ENCODE results near the gene PNPLA3.

PNPLA3 gene

GRCh38 chr22:43923191-43923590 lies 414 bp upstream of the PNPLA3 start:
- peaks cover 5 to 10% of the 10 kb centered on the region in 2 donors for H3K27me3 ChIP-seq (ENCODE audit: control insufficient read depth in 2 of 2, insufficient read depth in 2 of 2, low read length in 2 of 2)
- H3K9me3 ChIP-seq (ENCODE audit: control insufficient read depth in 2 of 2, low read length in 2 of 2): no peaks in the 10 kb centered on the region
- H3K9ac ChIP-seq (ENCODE audit: low read depth in 1 of 2, low read length in 2 of 2): no peak overlapping the region
- H3K27ac ChIP-seq (ENCODE audit: low read depth in 2 of 2, low read length in 2 of 2): no peak overlapping the region
- no peaks in the 10 kb centered on the region for H3K4me1 ChIP-seq (ENCODE audit: control insufficient read depth in 2 of 2, insufficient read depth in 2 of 2, low read length in 2 of 2)
- peak overlapping the region; percentile 26 to 56 for H3K4me3 ChIP-seq (ENCODE audit: low read length in 2 of 2)
- no peaks in the 10 kb centered on the region for H3K36me3 ChIP-seq (ENCODE audit: control insufficient read depth in 2 of 2, insufficient read depth in 2 of 2, low read length in 2 of 2)

DNA sequence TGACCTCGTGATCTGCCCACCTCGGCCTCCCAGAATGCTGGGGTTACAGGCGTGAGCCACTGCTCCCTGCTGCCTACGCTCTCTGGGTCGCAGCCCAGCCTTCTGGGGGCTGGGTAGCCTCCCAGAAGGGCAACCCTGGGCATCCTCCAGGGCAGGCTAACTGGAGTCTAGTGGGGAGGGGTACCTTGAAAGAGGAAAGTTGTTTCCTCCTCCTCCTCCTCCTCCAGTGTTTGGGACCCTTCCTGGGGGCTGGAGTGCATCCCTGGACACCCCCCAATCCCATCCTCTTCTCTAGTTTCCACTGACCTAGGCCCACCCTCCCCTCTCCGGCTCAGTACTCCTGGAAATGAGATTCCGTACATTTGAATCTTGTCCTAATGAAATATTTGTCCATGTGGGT lies 1.3 kb downstream of the PNPLA3 start:
- H3K36me3 ChIP-seq (ENCODE audit: control insufficient read depth in 2 of 2, insufficient read depth in 2 of 2, low read length in 2 of 2): no peaks in the 10 kb centered on the region
- H3K4me1 ChIP-seq (ENCODE audit: control insufficient read depth in 2 of 2, insufficient read depth in 2 of 2, low read length in 2 of 2): no peaks in the 10 kb centered on the region
- H3K9me3 ChIP-seq (ENCODE audit: control insufficient read depth in 2 of 2, low read length in 2 of 2): no peaks in the 10 kb centered on the region
- no peak overlapping the region for H3K4me3 ChIP-seq (ENCODE audit: low read length in 2 of 2)
- H3K9ac ChIP-seq (ENCODE audit: low read depth in 1 of 2, low read length in 2 of 2): no peak overlapping the region
- H3K27ac ChIP-seq (ENCODE audit: low read depth in 2 of 2, low read length in 2 of 2): no peak overlapping the region
- peaks cover 5 to 10% of the 10 kb centered on the region in 2 donors for H3K27me3 ChIP-seq (ENCODE audit: control insufficient read depth in 2 of 2, insufficient read depth in 2 of 2, low read length in 2 of 2)

DNA sequence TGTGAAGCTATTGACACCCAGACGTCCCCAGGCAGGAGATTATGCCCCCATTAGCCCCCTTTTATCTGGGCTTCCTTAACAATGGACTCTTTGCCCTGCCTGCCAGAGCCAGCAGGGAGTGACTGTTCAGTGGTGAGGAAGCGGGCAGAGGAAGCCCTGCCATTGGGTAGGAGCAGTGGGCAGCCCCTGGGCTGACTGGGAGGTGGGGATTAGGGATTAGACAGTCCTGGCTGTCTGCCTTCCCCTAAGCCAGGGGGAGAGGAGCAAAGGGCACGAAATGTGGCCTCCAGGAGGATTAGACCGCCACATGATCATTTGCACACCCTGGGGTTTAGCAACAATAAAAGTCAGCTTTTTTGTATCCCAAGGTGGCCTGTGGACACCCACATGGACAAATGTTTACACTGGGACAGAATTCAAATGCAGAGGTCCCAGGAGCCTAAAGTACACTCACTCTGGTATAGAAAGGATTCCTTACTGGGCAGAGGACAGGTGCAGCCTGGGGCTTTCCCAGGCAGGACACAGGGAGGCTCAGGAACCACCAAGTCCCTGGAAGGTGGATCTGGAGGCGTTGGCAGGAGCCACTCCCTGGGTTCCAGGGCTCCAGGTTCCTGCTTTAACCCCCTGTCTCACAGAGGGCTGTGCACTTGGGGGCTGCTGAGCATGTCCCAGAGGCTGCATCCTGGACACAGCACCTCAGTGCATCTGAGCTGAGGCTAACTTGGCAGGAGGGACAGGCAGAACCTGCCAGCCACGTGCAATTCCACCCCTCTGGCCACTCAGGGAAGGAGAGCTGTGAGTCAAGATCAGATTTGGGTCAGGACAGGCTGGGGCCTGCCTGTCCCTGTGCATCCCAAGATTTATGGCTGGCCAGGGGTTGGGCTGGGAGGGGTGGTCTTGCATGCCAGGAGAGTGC lies 2.1 kb downstream of the PNPLA3 start:
- Histone ChIP-seq H3K4me1 (ENCODE audit: control insufficient read depth in 2 of 2, insufficient read depth in 2 of 2, low read length in 2 of 2) (no peaks in the 10 kb centered on the region), H3K9me3 (ENCODE audit: control insufficient read depth in 2 of 2, low read length in 2 of 2) (no peaks in the 10 kb centered on the region), H3K4me3 (ENCODE audit: low read length in 2 of 2) (no peak overlapping the region), H3K36me3 (ENCODE audit: control insufficient read depth in 2 of 2, insufficient read depth in 2 of 2, low read length in 2 of 2) (no peaks in the 10 kb centered on the region), H3K9ac (ENCODE audit: low read depth in 1 of 2, low read length in 2 of 2) (no peak overlapping the region), H3K27ac (ENCODE audit: low read depth in 2 of 2, low read length in 2 of 2) (no peak overlapping the region), H3K27me3 (ENCODE audit: control insufficient read depth in 2 of 2, insufficient read depth in 2 of 2, low read length in 2 of 2) (peaks cover 5 to 10% of the 10 kb centered on the region in 2 donors)

GRCh38 chr22:43926349-43926710 lies 2.7 kb downstream of the PNPLA3 start:
- no peaks in the 10 kb centered on the region for H3K36me3 ChIP-seq (ENCODE audit: control insufficient read depth in 2 of 2, insufficient read depth in 2 of 2, low read length in 2 of 2)
- H3K4me3 ChIP-seq (ENCODE audit: low read length in 2 of 2): no peak overlapping the region
- H3K27me3 ChIP-seq (ENCODE audit: control insufficient read depth in 2 of 2, insufficient read depth in 2 of 2, low read length in 2 of 2): peaks cover 5 to 8% of the 10 kb centered on the region in 2 donors
- H3K9me3 ChIP-seq (ENCODE audit: control insufficient read depth in 2 of 2, low read length in 2 of 2): no peaks in the 10 kb centered on the region
- no peak overlapping the region for H3K27ac ChIP-seq (ENCODE audit: low read depth in 2 of 2, low read length in 2 of 2)
- H3K9ac ChIP-seq (ENCODE audit: low read depth in 1 of 2, low read length in 2 of 2): no peak overlapping the region
- no peaks in the 10 kb centered on the region for H3K4me1 ChIP-seq (ENCODE audit: control insufficient read depth in 2 of 2, insufficient read depth in 2 of 2, low read length in 2 of 2)

GRCh38 chr22:43928468-43928867 lies 4.9 kb downstream of the PNPLA3 start:
- no peak overlapping the region for H3K4me3 ChIP-seq (ENCODE audit: low read length in 2 of 2)
- no peaks in the 10 kb centered on the region for H3K36me3 ChIP-seq (ENCODE audit: control insufficient read depth in 2 of 2, insufficient read depth in 2 of 2, low read length in 2 of 2)
- H3K27ac ChIP-seq (ENCODE audit: low read depth in 2 of 2, low read length in 2 of 2): no peak overlapping the region
- no peaks in the 10 kb centered on the region for H3K4me1 ChIP-seq (ENCODE audit: control insufficient read depth in 2 of 2, insufficient read depth in 2 of 2, low read length in 2 of 2)
- no peak overlapping the region for H3K9ac ChIP-seq (ENCODE audit: low read depth in 1 of 2, low read length in 2 of 2)
- H3K27me3 ChIP-seq (ENCODE audit: control insufficient read depth in 2 of 2, insufficient read depth in 2 of 2, low read length in 2 of 2): peaks cover 5 to 8% of the 10 kb centered on the region in 2 donors
- H3K9me3 ChIP-seq (ENCODE audit: control insufficient read depth in 2 of 2, low read length in 2 of 2): no peaks in the 10 kb centered on the region

- Histone ChIP-seq H3K36me3 (ENCODE audit: control insufficient read depth in 2 of 2, insufficient read depth in 2 of 2, low read length in 2 of 2) (no peaks in the 10 kb centered on the region), H3K4me1 (ENCODE audit: control insufficient read depth in 2 of 2, insufficient read depth in 2 of 2, low read length in 2 of 2) (no peaks in the 10 kb centered on the region), H3K4me3 (ENCODE audit: low read length in 2 of 2) (no peak overlapping the region), H3K27ac (ENCODE audit: low read depth in 2 of 2, low read length in 2 of 2) (no peak overlapping the region), H3K9ac (ENCODE audit: low read depth in 1 of 2, low read length in 2 of 2) (no peak overlapping the region), H3K9me3 (ENCODE audit: control insufficient read depth in 2 of 2, low read length in 2 of 2) (no peaks in the 10 kb centered on the region), H3K27me3 (ENCODE audit: control insufficient read depth in 2 of 2, insufficient read depth in 2 of 2, low read length in 2 of 2) (peaks cover 5 to 8% of the 10 kb centered on the region in 2 donors)
These were observed 5.3 kb downstream of the PNPLA3 start for GRCh38 chr22:43928908-43929307.

DNA sequence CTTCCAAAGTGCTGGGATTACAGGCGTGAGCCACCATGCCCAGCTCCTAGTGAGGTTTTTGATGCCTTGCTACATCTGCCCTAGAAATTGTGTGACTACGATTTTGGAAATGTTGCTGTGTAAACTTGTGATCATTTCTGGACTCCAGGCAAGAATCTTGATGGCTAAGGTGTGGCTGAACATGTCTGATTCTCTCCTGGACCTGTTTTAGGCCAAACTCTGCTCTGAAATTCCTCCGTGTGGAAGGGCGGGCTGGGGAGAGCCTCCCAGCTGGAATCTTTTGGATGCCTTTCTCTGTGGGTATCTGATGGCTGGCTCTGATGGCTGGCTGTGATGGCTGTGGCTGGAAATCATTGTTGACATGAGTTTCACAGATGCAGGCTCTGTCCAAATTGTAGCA lies 8.2 kb downstream of the PNPLA3 start:
- H3K36me3 ChIP-seq (ENCODE audit: control insufficient read depth in 2 of 2, insufficient read depth in 2 of 2, low read length in 2 of 2): no peaks in the 10 kb centered on the region
- no peak overlapping the region for H3K4me3 ChIP-seq (ENCODE audit: low read length in 2 of 2)
- H3K27ac ChIP-seq (ENCODE audit: low read depth in 2 of 2, low read length in 2 of 2): no peak overlapping the region
- no peaks in the 10 kb centered on the region for H3K4me1 ChIP-seq (ENCODE audit: control insufficient read depth in 2 of 2, insufficient read depth in 2 of 2, low read length in 2 of 2)
- no peaks in the 10 kb centered on the region for H3K27me3 ChIP-seq (ENCODE audit: control insufficient read depth in 2 of 2, insufficient read depth in 2 of 2, low read length in 2 of 2)
- no peaks in the 10 kb centered on the region for H3K9me3 ChIP-seq (ENCODE audit: control insufficient read depth in 2 of 2, low read length in 2 of 2)
- H3K9ac ChIP-seq (ENCODE audit: low read depth in 1 of 2, low read length in 2 of 2): no peak overlapping the region

- no peaks in the 10 kb centered on the region for H3K9me3 ChIP-seq (ENCODE audit: control insufficient read depth in 2 of 2, low read length in 2 of 2)
- H3K36me3 ChIP-seq (ENCODE audit: control insufficient read depth in 2 of 2, insufficient read depth in 2 of 2, low read length in 2 of 2): no peaks in the 10 kb centered on the region
- H3K27ac ChIP-seq (ENCODE audit: low read depth in 2 of 2, low read length in 2 of 2): no peak overlapping the region
- H3K27me3 ChIP-seq (ENCODE audit: control insufficient read depth in 2 of 2, insufficient read depth in 2 of 2, low read length in 2 of 2): peaks cover 0 to 4% of the 10 kb centered on the region in 2 donors
- H3K9ac ChIP-seq (ENCODE audit: low read depth in 1 of 2, low read length in 2 of 2): no peak overlapping the region
- no peaks in the 10 kb centered on the region for H3K4me1 ChIP-seq (ENCODE audit: control insufficient read depth in 2 of 2, insufficient read depth in 2 of 2, low read length in 2 of 2)
- H3K4me3 ChIP-seq (ENCODE audit: low read length in 2 of 2): no peak overlapping the region
These were observed 17.8 kb downstream of the PNPLA3 start for GRCh38 chr22:43941449-43941848.

- Histone ChIP-seq H3K27ac (ENCODE audit: low read depth in 2 of 2, low read length in 2 of 2) (no peak overlapping the region), H3K4me3 (ENCODE audit: low read length in 2 of 2) (no peak overlapping the region), H3K36me3 (ENCODE audit: control insufficient read depth in 2 of 2, insufficient read depth in 2 of 2, low read length in 2 of 2) (no peaks in the 10 kb centered on the region), H3K9me3 (ENCODE audit: control insufficient read depth in 2 of 2, low read length in 2 of 2) (no peaks in the 10 kb centered on the region), H3K9ac (ENCODE audit: low read depth in 1 of 2, low read length in 2 of 2) (no peak overlapping the region), H3K4me1 (ENCODE audit: control insufficient read depth in 2 of 2, insufficient read depth in 2 of 2, low read length in 2 of 2) (no peaks in the 10 kb centered on the region), H3K27me3 (ENCODE audit: control insufficient read depth in 2 of 2, insufficient read depth in 2 of 2, low read length in 2 of 2) (peaks cover 0 to 4% of the 10 kb centered on the region in 2 donors)
These were observed 21.2 kb downstream of the PNPLA3 start for GRCh38 chr22:43944670-43945430.

DNA sequence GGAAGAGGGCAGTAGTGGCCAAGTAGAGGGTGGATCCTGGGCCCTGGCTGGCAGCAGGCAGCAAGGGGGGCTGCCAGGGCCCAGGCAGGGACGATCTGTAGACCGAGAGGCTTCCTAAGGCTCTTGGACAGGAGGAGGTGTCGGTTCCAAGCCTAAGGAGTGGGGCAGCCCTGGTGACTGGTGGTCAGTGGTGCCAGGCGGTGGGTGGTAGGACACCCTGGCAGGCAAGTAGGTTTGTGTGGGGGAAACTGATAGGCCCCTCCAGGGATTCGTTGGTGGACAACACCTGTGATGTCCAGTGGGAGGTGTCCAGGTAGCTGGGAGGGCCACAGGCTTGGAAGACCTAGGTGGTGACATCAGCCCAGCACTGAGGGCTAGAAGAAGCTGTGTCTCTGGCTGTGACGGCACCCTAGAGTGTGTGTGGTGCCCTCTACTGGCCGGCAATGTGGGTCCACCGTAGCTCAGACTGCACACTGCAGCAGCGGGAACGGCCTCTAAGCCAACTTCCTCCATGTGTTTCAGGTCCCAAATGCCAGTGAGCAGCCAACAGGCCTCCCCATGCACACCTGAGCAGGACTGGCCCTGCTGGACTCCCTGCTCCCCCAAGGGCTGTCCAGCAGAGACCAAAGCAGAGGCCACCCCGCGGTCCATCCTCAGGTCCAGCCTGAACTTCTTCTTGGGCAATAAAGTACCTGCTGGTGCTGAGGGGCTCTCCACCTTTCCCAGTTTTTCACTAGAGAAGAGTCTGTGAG lies 22.2 kb downstream of the PNPLA3 start:
- H3K27me3 ChIP-seq (ENCODE audit: control insufficient read depth in 2 of 2, insufficient read depth in 2 of 2, low read length in 2 of 2): peaks cover 0 to 4% of the 10 kb centered on the region in 2 donors
- no peak overlapping the region for H3K4me3 ChIP-seq (ENCODE audit: low read length in 2 of 2)
- H3K27ac ChIP-seq (ENCODE audit: low read depth in 2 of 2, low read length in 2 of 2): no peak overlapping the region
- no peak overlapping the region for H3K9ac ChIP-seq (ENCODE audit: low read depth in 1 of 2, low read length in 2 of 2)
- H3K9me3 ChIP-seq (ENCODE audit: control insufficient read depth in 2 of 2, low read length in 2 of 2): no peaks in the 10 kb centered on the region
- H3K36me3 ChIP-seq (ENCODE audit: control insufficient read depth in 2 of 2, insufficient read depth in 2 of 2, low read length in 2 of 2): no peaks in the 10 kb centered on the region
- no peaks in the 10 kb centered on the region for H3K4me1 ChIP-seq (ENCODE audit: control insufficient read depth in 2 of 2, insufficient read depth in 2 of 2, low read length in 2 of 2)
